Gastrocnemius medialis (tissue), 4 donors: Measurements from ENCODE around the gene CERS6.

Source experiments
- CTCF ChIP-seq, 5 experiments: fragments of 450-650 bp in 3 of 5; fragments of 200-600 bp in 2 of 5; sonication (generic) in 2 of 5; IDR thresholded peaks in 4 of 5; conservative IDR thresholded peaks in 1 of 5; 1 replicate in 4 of 5; 2 replicates in 1 of 5; pipeline ENCODE4 v1.5.1; 2016 to 2019; ENCODE audit warnings: antibody characterized with exemption in 5 of 5, mild to moderate bottlenecking in 3 of 5, moderate library complexity in 3 of 5
- POLR2A ChIP-seq, 2 donors: fragments of 450-650 bp; IDR thresholded peaks; one replicate each; pipeline ENCODE4 v1.6.1; 2017; ENCODE audit warnings: antibody characterized with exemption in 2 of 2, mild to moderate bottlenecking in 2 of 2, moderate library complexity in 2 of 2

DNA sequence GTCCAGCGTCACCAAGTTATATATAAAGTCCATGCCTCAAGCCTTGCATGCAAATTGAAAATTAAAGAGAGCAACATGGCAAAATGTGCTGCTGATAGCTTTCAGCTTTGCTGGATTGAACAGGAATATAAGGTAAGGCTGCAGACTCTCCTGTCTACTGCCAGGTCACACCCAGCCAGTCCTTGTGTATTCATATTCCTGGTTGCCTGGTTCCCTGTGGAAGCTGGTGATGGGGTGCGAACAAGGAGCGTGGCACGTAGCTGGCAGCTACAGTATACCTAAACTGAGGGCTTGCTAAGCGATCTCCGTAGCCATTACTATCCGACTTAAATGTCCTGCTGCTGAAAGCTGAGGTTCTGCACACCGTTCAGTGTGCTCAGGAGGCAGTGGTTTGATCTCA, 296.3 kb downstream of the CERS6 start:
- no peak for TF ChIP-seq CTCF (IDR thresholded peaks at IDR 0.05 in 4 of 5, conservative IDR thresholded peaks at IDR 0.05 in 1 of 5)
- no peak for TF ChIP-seq POLR2A (IDR thresholded peaks at IDR 0.05)
